Esophagus squamous epithelium (tissue), 5 donors: ENCODE results near the gene DCC. TPM values are rescaled to one million over a fixed set of nuclear protein-coding genes. Genes with fewer than 3 reads are reported as not detected.

Source experiments
- DNase-seq: peaks from one replicate; lab custom pipeline; 2025; lab: John Stamatoyannopoulos, UW
- H3K27ac ChIP-seq, 4 donors: fragments of 200-600 bp; sonication (generic); one replicate each; pipeline ENCODE4 v1.5.1; 2016 to 2019; ENCODE audit warnings: mild to moderate bottlenecking in 1 of 4
- H3K27me3 ChIP-seq, 4 donors: fragments of 200-600 bp; sonication (generic); 1 replicate in 3 of 4; 2 replicates in 1 of 4; pipeline versions ENCODE4 v1.5.1 to v1.6.0; 2017 to 2021; ENCODE audit warnings: antibody characterized with exemption in 1 of 4
- H3K36me3 ChIP-seq, 3 donors: fragments of 200-600 bp; sonication (generic); one replicate each; pipeline ENCODE4 v1.5.1; 2016 to 2019
- H3K4me1 ChIP-seq, 3 donors: fragments of 200-600 bp; sonication (generic); one replicate each; pipeline ENCODE4 v1.5.1; 2017 to 2019
- H3K4me3 ChIP-seq, 4 donors: fragments of 200-600 bp; sonication (generic); 1 replicate in 3 of 4; 2 replicates in 1 of 4; pipeline ENCODE4 v1.5.1; 2016 to 2019; ENCODE audit warnings: mild to moderate bottlenecking in 2 of 4, moderate library complexity in 1 of 4
- H3K9me3 ChIP-seq, 3 donors: fragments of 200-600 bp; sonication (generic); one replicate each; pipeline ENCODE4 v1.5.1; 2016 to 2019
- CTCF ChIP-seq, 6 experiments: fragments of 450-650 bp in 4 of 6; fragments of 200-600 bp in 2 of 6; sonication (generic) in 2 of 6; IDR thresholded peaks; one replicate each; pipeline ENCODE4 v1.5.1; 2016 to 2019; ENCODE audit warnings: antibody characterized with exemption in 6 of 6, mild to moderate bottlenecking in 4 of 6, moderate library complexity in 4 of 6
- POLR2A ChIP-seq, 4 donors: fragments of 450-650 bp; IDR thresholded peaks; one replicate each; pipeline ENCODE4 v1.6.1; 2017; ENCODE audit warnings: antibody characterized with exemption in 4 of 4, mild to moderate bottlenecking in 4 of 4, moderate library complexity in 3 of 4
- WGBS, 2 donors: methylation state at CpG; one replicate each; pipeline ENCODE4 v1.1.5; 2018; 5-methylcytosine and 5-hydroxymethylcytosine counted together
- intact Hi-C: fragments of 100-400 bp; cut with DNase I; formaldehyde crosslinking; loops from one replicate; pipeline ENCODE4 v1.15.0; 2022
- total RNA-seq, 4 donors: library from RNA; depleted of rRNA; stranded (reverse); fragments of >200 nt; gene quantifications; one replicate each; pipeline ENCODE4 v1.1.0, GENCODE V29; 2016
- donor health status: DM: yes; HTN: yes; CAD: no.

The DCC gene
- total RNA-seq, 4 donors from 2014 or later, result 0.06 to 0.95 TPM; not detected in 2

- peaks cover 0 to 5% (median 0%) of the 10 kb centered on the region in 3 donors for H3K9me3 ChIP-seq
- H3K36me3 ChIP-seq, result no peaks in the 10 kb centered on the region
- no peak overlapping the region for H3K27ac ChIP-seq
- 68 to 82% methylated on average over 3 to 6 of the region's 6 CpGs for WGBS, 2 donors
- no peak for DNase-seq
- no peak for TF ChIP-seq CTCF (IDR thresholded peaks at IDR 0.05)
- TF ChIP-seq POLR2A (IDR thresholded peaks at IDR 0.05), result no peak
- H3K27me3 ChIP-seq, result no peaks in the 10 kb centered on the region
- H3K4me1 ChIP-seq, result no peaks in the 10 kb centered on the region
- H3K4me3 ChIP-seq, result no peak overlapping the region
- intact Hi-C loops, result no loop called here
Observed at GRCh38 chr18:52319424-52319983, 20.5 kb upstream of the DCC start.

GRCh38 chr18:52322307-52322706 is 17.7 kb upstream of the DCC start:
- Histone ChIP-seq H3K4me3 (no peak overlapping the region), H3K4me1 (no peaks in the 10 kb centered on the region), H3K27me3 (no peaks in the 10 kb centered on the region), H3K36me3 (no peaks in the 10 kb centered on the region), H3K27ac (no peak overlapping the region), H3K9me3 (no peaks in the 10 kb centered on the region)
- intact Hi-C loops, result no loop called here
- no peak for TF ChIP-seq POLR2A (IDR thresholded peaks at IDR 0.05)
- TF ChIP-seq CTCF (IDR thresholded peaks at IDR 0.05), result no peak
- no peak for DNase-seq

- DNase-seq, result no peak
- TF ChIP-seq POLR2A (IDR thresholded peaks at IDR 0.05) (no peak), CTCF (IDR thresholded peaks at IDR 0.05) (no peak)
- Histone ChIP-seq H3K27me3 (no peaks in the 10 kb centered on the region), H3K4me1 (no peaks in the 10 kb centered on the region), H3K36me3 (no peaks in the 10 kb centered on the region), H3K9me3 (no peaks in the 10 kb centered on the region), H3K4me3 (no peak overlapping the region), H3K27ac (no peak overlapping the region)
- intact Hi-C loops, result no loop called here
- 6 to 7% methylated on average over 2 of the region's 2 CpGs for WGBS, 2 donors
Observed at GRCh38 chr18:52323802-52324201, 16.2 kb upstream of the DCC start.

DNA sequence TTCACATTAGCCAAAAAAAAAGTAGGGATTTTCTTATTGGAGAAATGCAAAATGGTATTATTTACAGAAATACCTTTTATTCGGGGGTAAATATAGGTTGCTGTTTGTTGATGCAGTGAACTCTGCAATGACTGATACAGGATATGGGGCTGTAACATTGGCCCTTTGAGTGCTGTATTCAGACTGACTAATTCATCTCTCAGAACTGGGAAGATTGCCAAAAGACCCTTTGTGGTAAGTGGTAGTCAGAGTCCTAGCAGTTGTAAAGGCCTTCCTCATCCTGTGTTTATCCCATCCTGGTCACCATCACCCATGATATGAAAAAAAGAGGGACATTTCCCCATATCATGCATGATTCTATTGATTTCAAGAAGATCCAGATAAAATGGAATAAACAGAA is 14.0 kb upstream of the DCC start:
- no peaks in the 10 kb centered on the region for H3K4me1 ChIP-seq
- 41 to 62% methylated on average over 1 of the region's 1 CpG for WGBS, 2 donors
- H3K36me3 ChIP-seq, result no peaks in the 10 kb centered on the region
- no peak for DNase-seq
- H3K9me3 ChIP-seq, result no peaks in the 10 kb centered on the region
- TF ChIP-seq CTCF (IDR thresholded peaks at IDR 0.05) (no peak), POLR2A (IDR thresholded peaks at IDR 0.05) (no peak)
- H3K27me3 ChIP-seq, result no peaks in the 10 kb centered on the region
- no peak overlapping the region for H3K4me3 ChIP-seq
- intact Hi-C loops, result no loop called here
- H3K27ac ChIP-seq, result no peak overlapping the region

- Histone ChIP-seq H3K4me1 (no peaks in the 10 kb centered on the region), H3K27ac (no peak overlapping the region), H3K4me3 (no peak overlapping the region), H3K36me3 (no peaks in the 10 kb centered on the region), H3K9me3 (no peaks in the 10 kb centered on the region), H3K27me3 (peaks cover 0 to 6% (median 1%) of the 10 kb centered on the region in 4 donors)
- DNase-seq, result no peak
- TF ChIP-seq POLR2A (IDR thresholded peaks at IDR 0.05) (no peak), CTCF (IDR thresholded peaks at IDR 0.05) (no peak)
- intact Hi-C loops, result no loop called here
- WGBS, 2 donors, result 42 to 65% methylated on average over 1 of the region's 1 CpG
Observed at GRCh38 chr18:52333860-52334259, 6.1 kb upstream of the DCC start.
